DOHH2 (cell line): ENCODE measurements around the gene ATG9B.

Experiments
- H3F3A ChIP-seq: fragments of 200-600 bp; sonication (generic), shearing (Covaris generic); 2 replicates; pipeline ENCODE4 v1.6.0; 2016; ENCODE audit warnings: antibody characterized with exemption, mild to moderate bottlenecking; ENCODE audit not compliant: control insufficient read depth, insufficient read depth
- H3K27ac ChIP-seq: fragments of 200-600 bp; sonication (generic); 2 replicates; pipeline ENCODE4 v1.5.1; 2014; ENCODE audit warnings: low read depth, mild to moderate bottlenecking, low read length, moderate library complexity
- H3K27me3 ChIP-seq: fragments of 200-600 bp; sonication (generic); 2 replicates; pipeline ENCODE4 v1.6.1; 2014; ENCODE audit warnings: mild to moderate bottlenecking, low read length, mixed read lengths; ENCODE audit not compliant: control insufficient read depth
- H3K36me3 ChIP-seq: fragments of 200-600 bp; sonication (generic); 2 replicates; pipeline ENCODE4 v1.6.1; 2014; ENCODE audit warnings: mild to moderate bottlenecking, low read length, moderate library complexity, mixed read lengths; ENCODE audit not compliant: control insufficient read depth
- H3K4me1 ChIP-seq: fragments of 200-600 bp; sonication (generic); 2 replicates; pipeline ENCODE4 v1.6.1; 2014; ENCODE audit warnings: mild to moderate bottlenecking, low read length, mixed read lengths; ENCODE audit not compliant: control insufficient read depth
- H3K4me2 ChIP-seq: fragments of 200-600 bp; sonication (generic); 2 replicates; pipeline ENCODE4 v1.6.0; 2014; ENCODE audit warnings: mild to moderate bottlenecking, low read length, moderate library complexity
- H3K4me3 ChIP-seq: fragments of 200-600 bp; sonication (generic); 2 replicates; pipeline ENCODE4 v1.5.1; 2014; ENCODE audit warnings: mild to moderate bottlenecking, low read length, mixed read lengths
- H3K79me2 ChIP-seq: fragments of 200-600 bp; sonication (generic); 2 replicates; pipeline ENCODE4 v1.6.1; 2014; ENCODE audit warnings: mild to moderate bottlenecking, low read length, mixed read lengths; ENCODE audit not compliant: control insufficient read depth
- H3K9me2 ChIP-seq: fragments of 200-600 bp; sonication (generic); replicated peaks from 2 replicates; pipeline ENCODE4 v1.6.1; 2014; ENCODE audit warnings: mild to moderate bottlenecking, low read length, mixed read lengths; ENCODE audit not compliant: control insufficient read depth
- H3K9me3 ChIP-seq: fragments of 200-600 bp; sonication (generic); 2 replicates; pipeline ENCODE4 v1.6.1; 2014; ENCODE audit warnings: antibody characterized with exemption, low read length, mixed read lengths; ENCODE audit not compliant: control insufficient read depth, insufficient read depth
- H4K20me1 ChIP-seq: fragments of 200-600 bp; sonication (generic); 2 replicates; pipeline ENCODE4 v1.6.0; 2014; ENCODE audit warnings: low read depth, mild to moderate bottlenecking, antibody characterized with exemption, low read length, moderate library complexity; ENCODE audit not compliant: control insufficient read depth, insufficient read depth
- EZH2phosphoT487 ChIP-seq: fragments of 200-600 bp; sonication (generic); IDR thresholded peaks from 2 replicates; pipeline ENCODE4 v1.6.1; 2017; ENCODE audit warnings: borderline replicate concordance, mild to moderate bottlenecking, antibody characterized with exemption, low read length, moderate library complexity, mixed read lengths
- TF ChIP-seq, protein P1 (sequence below): fragments of 200-600 bp; sonication (generic); IDR thresholded peaks from one replicate; pipeline ENCODE4 v1.5.1; 2014; ENCODE audit warnings: antibody characterized with exemption, mild to moderate bottlenecking, low read depth, low read length; ENCODE audit not compliant: poor library complexity, severe bottlenecking

ATG9B gene

DNA sequence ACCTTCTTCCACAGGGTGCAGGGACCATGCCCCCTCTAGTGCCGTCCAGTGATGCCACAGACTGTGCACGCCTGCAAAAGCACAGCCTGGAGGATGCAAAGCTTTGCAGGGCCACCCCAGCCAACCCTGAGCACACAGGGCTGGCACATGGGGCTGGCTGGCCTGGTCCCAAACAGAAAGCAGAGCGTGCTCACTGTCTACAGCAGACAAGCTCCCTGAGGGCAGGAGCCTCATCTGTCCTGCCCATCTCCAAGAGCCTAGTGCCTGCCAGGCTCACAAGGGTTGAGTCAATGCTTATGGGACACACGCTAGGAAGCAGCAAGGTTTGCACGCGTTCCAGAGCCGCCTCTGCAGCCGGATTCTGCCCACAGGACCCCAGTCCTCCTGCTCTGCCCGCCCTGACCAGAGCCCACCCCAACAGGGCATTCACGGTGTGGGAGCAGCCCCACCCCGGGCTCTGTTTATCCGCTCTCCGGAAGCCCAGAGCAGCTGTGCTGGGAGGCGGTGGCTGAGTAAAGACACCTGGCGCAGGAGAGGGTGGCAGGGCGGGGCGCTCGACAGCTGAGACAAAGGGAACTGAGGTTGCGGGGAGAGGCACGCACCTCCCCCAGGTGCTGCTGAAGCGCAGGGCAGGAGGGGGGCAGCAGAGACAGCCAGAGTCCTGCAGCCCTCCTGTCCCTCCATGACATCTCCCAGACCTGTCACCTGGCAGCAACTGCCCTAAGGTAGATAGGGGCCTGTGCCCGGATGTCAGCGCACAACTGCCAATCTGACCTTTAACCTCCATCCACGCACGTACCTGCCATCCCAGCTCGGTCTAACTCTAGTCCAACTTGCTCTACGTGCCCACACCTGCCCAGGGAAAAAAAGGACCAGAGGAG lies 50.5 kb downstream of the ATG9B start:
- H3K27ac ChIP-seq, result no peak overlapping the region
- peaks cover 15% of the 10 kb centered on the region for H3K27me3 ChIP-seq
- TF ChIP-seq, protein P1, sequence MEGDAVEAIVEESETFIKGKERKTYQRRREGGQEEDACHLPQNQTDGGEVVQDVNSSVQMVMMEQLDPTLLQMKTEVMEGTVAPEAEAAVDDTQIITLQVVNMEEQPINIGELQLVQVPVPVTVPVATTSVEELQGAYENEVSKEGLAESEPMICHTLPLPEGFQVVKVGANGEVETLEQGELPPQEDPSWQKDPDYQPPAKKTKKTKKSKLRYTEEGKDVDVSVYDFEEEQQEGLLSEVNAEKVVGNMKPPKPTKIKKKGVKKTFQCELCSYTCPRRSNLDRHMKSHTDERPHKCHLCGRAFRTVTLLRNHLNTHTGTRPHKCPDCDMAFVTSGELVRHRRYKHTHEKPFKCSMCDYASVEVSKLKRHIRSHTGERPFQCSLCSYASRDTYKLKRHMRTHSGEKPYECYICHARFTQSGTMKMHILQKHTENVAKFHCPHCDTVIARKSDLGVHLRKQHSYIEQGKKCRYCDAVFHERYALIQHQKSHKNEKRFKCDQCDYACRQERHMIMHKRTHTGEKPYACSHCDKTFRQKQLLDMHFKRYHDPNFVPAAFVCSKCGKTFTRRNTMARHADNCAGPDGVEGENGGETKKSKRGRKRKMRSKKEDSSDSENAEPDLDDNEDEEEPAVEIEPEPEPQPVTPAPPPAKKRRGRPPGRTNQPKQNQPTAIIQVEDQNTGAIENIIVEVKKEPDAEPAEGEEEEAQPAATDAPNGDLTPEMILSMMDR, result no peak
- TF ChIP-seq EZH2phosphoT487, result no peak
- H3K4me1 ChIP-seq, result peaks cover 37% of the 10 kb centered on the region
- H3K4me2 ChIP-seq, result peak overlapping the region; percentile 92
- H4K20me1 ChIP-seq, result no peaks in the 10 kb centered on the region
- no peaks in the 10 kb centered on the region for H3K36me3 ChIP-seq
- no peaks in the 10 kb centered on the region for H3K9me2 ChIP-seq
- peak overlapping the region; percentile 79 for H3K4me3 ChIP-seq
- no peaks in the 10 kb centered on the region; the same call in 1 of the 2 replicates for H3F3A ChIP-seq
- no peaks in the 10 kb centered on the region for H3K9me3 ChIP-seq
- no peaks in the 10 kb centered on the region for H3K79me2 ChIP-seq

- no peak overlapping the region for H3K4me2 ChIP-seq
- peaks cover 12% of the 10 kb centered on the region for H3K27me3 ChIP-seq
- H3K4me3 ChIP-seq, result no peak overlapping the region
- no peaks in the 10 kb centered on the region; the same call in 1 of the 2 replicates for H3F3A ChIP-seq
- H3K9me3 ChIP-seq, result no peaks in the 10 kb centered on the region
- H3K27ac ChIP-seq, result no peak overlapping the region
- no peaks in the 10 kb centered on the region for H3K36me3 ChIP-seq
- TF ChIP-seq EZH2phosphoT487, result no peak
- TF ChIP-seq, protein P1, result no peak
- peaks cover 32% of the 10 kb centered on the region for H3K4me1 ChIP-seq
- H3K79me2 ChIP-seq, result no peaks in the 10 kb centered on the region
- H3K9me2 ChIP-seq, result no peaks in the 10 kb centered on the region
- no peaks in the 10 kb centered on the region; the same call in 1 of the 2 replicates for H4K20me1 ChIP-seq
Observed at GRCh38 chr7:150972741-150973140, 51.6 kb downstream of the ATG9B start.

DNA sequence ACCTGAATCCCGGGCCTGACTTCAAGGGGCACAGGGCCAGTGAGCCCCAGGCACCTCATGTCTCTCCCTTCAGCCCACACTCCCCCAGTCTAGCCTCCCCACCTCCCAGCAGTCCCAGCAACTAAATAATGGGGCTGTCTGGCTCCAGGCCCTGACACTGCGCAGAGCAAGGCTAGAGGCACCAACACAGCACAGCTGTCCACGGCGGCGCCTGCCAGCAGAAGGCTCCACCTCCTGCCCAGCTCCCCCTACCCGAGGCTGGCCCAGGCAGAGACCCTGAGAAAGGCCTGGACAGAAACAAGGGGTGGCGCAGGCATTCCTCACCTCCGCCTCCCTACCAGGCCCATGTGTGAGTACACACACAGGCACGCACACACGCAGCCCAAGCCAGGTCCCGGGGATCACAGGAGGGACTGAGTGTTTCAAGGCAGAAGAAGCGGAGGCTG lies 52.2 kb downstream of the ATG9B start:
- Histone ChIP-seq H3K27me3 (peaks cover 8% of the 10 kb centered on the region), H3K36me3 (no peaks in the 10 kb centered on the region), H3K79me2 (no peaks in the 10 kb centered on the region), H3K27ac (no peak overlapping the region), H3K4me1 (peaks cover 28% of the 10 kb centered on the region), H3K4me3 (no peak overlapping the region), H3K9me2 (no peaks in the 10 kb centered on the region), H4K20me1 (no peaks in the 10 kb centered on the region; the same call in 1 of the 2 replicates), H3F3A (no peaks in the 10 kb centered on the region; the same call in 1 of the 2 replicates), H3K4me2 (no peak overlapping the region), H3K9me3 (no peaks in the 10 kb centered on the region)
- TF ChIP-seq, protein P1, result no peak
- no peak for TF ChIP-seq EZH2phosphoT487
